GM12878 (cell line): ENCODE results near the gene ZBTB21. TPM values are rescaled to one million over a fixed set of nuclear protein-coding genes. Genes with fewer than 3 reads are reported as not detected.

Experiments used
- ATAC-seq: fragments of 200-7000 bp; cut with Tn5 transposase; 3 replicates; pipeline ENCODE4 v1.9.1; 2020; ENCODE audit warnings: mild to moderate bottlenecking, moderate library complexity
- BruUV-seq: library from RNA; stranded (reverse); fragments of 400-500 nt; replicated peaks from 2 replicates; lab custom pipeline; 2021; lab: Mats Ljungman, UMichigan
- CTCF ChIA-PET: fragments of 300-600 bp; sonication (Branson Sonifier 250); formaldehyde crosslinking; extraction: SDS; loops from one replicate; lab custom pipeline; 2021; ENCODE audit warnings: inconsistent platforms; lab: Yijun Ruan, JAX
- POLR2A ChIA-PET: fragments of 350-600 bp; formaldehyde crosslinking; extraction: SDS; loops from one replicate; lab custom pipeline; 2021; ENCODE audit warnings: inconsistent platforms; lab: Charles Lee
- RAD21 ChIA-PET: fragments of 300-600 bp; sonication (Branson Sonifier 250); formaldehyde crosslinking; loops from one replicate; lab custom pipeline; 2023; ENCODE audit warnings: antibody characterized with exemption; ENCODE audit not compliant: unreplicated experiment; lab: Charles Lee
- SMC1A ChIA-PET: fragments of 300-600 bp; sonication (Branson Sonifier 250); formaldehyde crosslinking; loops from one replicate; lab custom pipeline; 2023; ENCODE audit not compliant: unreplicated experiment, uncharacterized antibody; lab: Charles Lee
- DNase-seq: peaks from one replicate; pipeline ENCODE4 v3.0.0-alpha.2; 2011; ENCODE audit warnings: low read depth, low spot score
- FAIRE-seq: peaks from 3 replicates; lab custom pipeline; 2011; peaks lifted over from hg19 to GRCh38; lab: Jason Lieb, UNC
- H2AFZ ChIP-seq: 2 replicates; pipeline ENCODE4 v1.6.0; 2011; ENCODE audit warnings: low read depth, low read length, control low read depth; ENCODE audit not compliant: control insufficient read depth
- H3K27ac ChIP-seq: 2 replicates; pipeline ENCODE4 v1.5.1; 2011; ENCODE audit warnings: control low read depth; ENCODE audit not compliant: control insufficient read depth, insufficient read depth
- H3K27me3 ChIP-seq, 2 experiments: replicated peaks in 1 of 2; 2 replicates each; pipeline versions ENCODE4 v1.6.0 to v1.6.1; 2011; ENCODE audit warnings: low read length in 1 of 2; ENCODE audit not compliant: control insufficient read depth in 2 of 2, insufficient read depth in 2 of 2
- H3K36me3 ChIP-seq, 2 experiments: 2 replicates each; pipeline ENCODE4 v1.5.1; 2011; ENCODE audit warnings: low read length in 1 of 2; ENCODE audit not compliant: control insufficient read depth in 2 of 2, insufficient read depth in 2 of 2
- H3K4me1 ChIP-seq: 2 replicates; pipeline ENCODE4 v1.6.1; 2011; ENCODE audit warnings: mild to moderate bottlenecking, low read length, moderate library complexity, mixed read lengths; ENCODE audit not compliant: control insufficient read depth, insufficient read depth
- H3K4me2 ChIP-seq: 2 replicates; pipeline ENCODE4 v1.6.0; 2011; ENCODE audit warnings: control low read depth; ENCODE audit not compliant: control insufficient read depth, insufficient read depth
- H3K4me3 ChIP-seq: fragments of 200-600 bp; sonication (generic); 2 replicates; pipeline ENCODE4 v1.5.1; 2016
- H3K79me2 ChIP-seq: 2 replicates; pipeline ENCODE4 v1.6.0; 2011; ENCODE audit warnings: low read length; ENCODE audit not compliant: control insufficient read depth, insufficient read depth
- H3K9ac ChIP-seq: 2 replicates; pipeline ENCODE4 v1.8.0; 2011; ENCODE audit warnings: low read length, control low read depth, mixed read lengths; ENCODE audit not compliant: control insufficient read depth, insufficient read depth
- H3K9me3 ChIP-seq: replicated peaks from 3 replicates; pipeline ENCODE4 v1.5.1; 2011; ENCODE audit warnings: mild to moderate bottlenecking, low read length; ENCODE audit not compliant: control insufficient read depth, insufficient read depth
- H4K20me1 ChIP-seq: 2 replicates; pipeline ENCODE4 v1.6.0; 2011; ENCODE audit not compliant: control insufficient read depth, insufficient read depth
- NR2C2 ChIP-seq: IDR thresholded peaks from 2 replicates; pipeline ENCODE4 v1.6.1; 2011; ENCODE audit warnings: borderline replicate concordance, low read depth; ENCODE audit not compliant: control insufficient read depth, insufficient read length
- RUNX3 ChIP-seq: IDR thresholded peaks from 2 replicates; pipeline ENCODE4 v1.6.1; 2012; ENCODE audit warnings: low read length, inconsistent platforms
- TARDBP ChIP-seq: IDR thresholded peaks from 2 replicates; pipeline ENCODE4 v1.6.1; 2016; ENCODE audit warnings: borderline replicate concordance
- ZBTB4 ChIP-seq: fragments of 450-650 bp; formaldehyde crosslinking; IDR thresholded peaks from 2 replicates; pipeline ENCODE4 v1.4.0; 2022; ENCODE audit warnings: mild to moderate bottlenecking, moderate library complexity
- WGBS: methylation state at CpG from one replicate; pipeline ENCODE4 v1.1.6; 2016; ENCODE audit warnings: low lambda C conversion rate; ENCODE audit not compliant: insufficient replicate concordance, insufficient coverage; ENCODE audit errors: missing lambda C conversion rate; 5-methylcytosine and 5-hydroxymethylcytosine counted together
- in situ Hi-C: fragments of 300-500 bp; cut with MboI; formaldehyde crosslinking; loops from 9 replicates; pipeline ENCODE4 v1.14.3; 2018; ENCODE audit warnings: mixed read lengths
- intact Hi-C: fragments of 100-400 bp; cut with micrococcal nuclease; formaldehyde crosslinking; loops from one replicate; pipeline ENCODE4 v1.14.2; 2022; ENCODE audit not compliant: unreplicated experiment
- polyA plus RNA-seq, 11 experiments: library from polyadenylated mRNA; depleted of rRNA in 4 of 11; unstranded in 6 of 11; stranded (reverse) in 5 of 11; fragments of >200 nt; fragmentation: Nextera tagmentation in 4 of 11; fragmentation: Illumina TruSeq in 1 of 11; extraction: Ambion mirVana in 4 of 11; extraction: Trizol in 1 of 11; gene quantifications; 1 replicate in 1 of 11; 2 replicates in 10 of 11; pipeline versions ENCODE4 v1.2.1 to v1.2.3, GENCODE V29; 2011 to 2016; ENCODE audit warnings: inconsistent platforms in 2 of 11, missing spikeins in 2 of 11, low read depth in 1 of 11
- total RNA-seq, 4 experiments: library from RNA; depleted of rRNA in 3 of 4; stranded (reverse); fragments of >200 nt in 3 of 4; fragmentation: Illumina TruSeq in 1 of 4; extraction: Trizol in 1 of 4; gene quantifications; 2 replicates each; pipeline versions ENCODE4 v1.2.1 to v1.2.3, GENCODE V29; 2013 to 2021
- TF ChIP-seq, protein P1 (sequence below): IDR thresholded peaks from 2 replicates; pipeline ENCODE4 v1.6.1; 2011; ENCODE audit warnings: low read depth, low read length, improper control_type of control experiment, borderline replicate concordance
- TF ChIP-seq, protein P2 (sequence below): fragments of 450-650 bp; IDR thresholded peaks from 2 replicates; pipeline ENCODE4 v1.6.1; 2014; ENCODE audit warnings: mild to moderate bottlenecking
- TF ChIP-seq, protein P3 (sequence below): IDR thresholded peaks from 2 replicates; pipeline ENCODE4 v1.6.1; 2011; ENCODE audit warnings: borderline replicate concordance, low read depth, mild to moderate bottlenecking, moderate library complexity, low read length; ENCODE audit not compliant: insufficient read depth, poor library complexity, severe bottlenecking

ZBTB21 gene
- total and polyA plus RNA-seq, 10 of the 15 experiments (the other 5 are each of a cell fraction or from before 2014, with no cell fraction given): 1.8 to 21.6 (median 10.6) TPM

GRCh38 chr21:42019706-42020105 lies 9.5 kb upstream of the ZBTB21 start:
- CTCF ChIA-PET: interaction anchor here (1.0 kb wide), 1 partner anchor 98 kb away, joined by 3 read pairs; no protein-coding TSS in a partner anchor

More at GRCh38 chr21:42019706-42020105, 9.5 kb upstream of the ZBTB21 start:
- Histone ChIP-seq H3K9me3 (no peaks in the 10 kb centered on the region; the same call in 2 of the 3 replicates), H4K20me1 (no peaks in the 10 kb centered on the region), H3K27me3 (no peaks in the 10 kb centered on the region; a peak in 1 of 4 replicates), H3K79me2 (no peaks in the 10 kb centered on the region), H3K4me1 (no peaks in the 10 kb centered on the region), H3K4me3 (no peak overlapping the region), H3K36me3 (no peaks in the 10 kb centered on the region), H3K4me2 (no peak overlapping the region), H2AFZ (no peak overlapping the region)
- ATAC-seq (no peak), DNase-seq (no peak), FAIRE-seq (no peak)
- SMC1A ChIA-PET: no interaction called here
- POLR2A ChIA-PET: no interaction called here
- BruUV-seq: no TSS peak
- intact Hi-C loops (no loop called here), in situ Hi-C loops (no loop called here)
- WGBS: 72% methylated on average over 6 of the region's 6 CpGs
- RAD21 ChIA-PET: no interaction called here
- TF ChIP-seq, protein P1, sequence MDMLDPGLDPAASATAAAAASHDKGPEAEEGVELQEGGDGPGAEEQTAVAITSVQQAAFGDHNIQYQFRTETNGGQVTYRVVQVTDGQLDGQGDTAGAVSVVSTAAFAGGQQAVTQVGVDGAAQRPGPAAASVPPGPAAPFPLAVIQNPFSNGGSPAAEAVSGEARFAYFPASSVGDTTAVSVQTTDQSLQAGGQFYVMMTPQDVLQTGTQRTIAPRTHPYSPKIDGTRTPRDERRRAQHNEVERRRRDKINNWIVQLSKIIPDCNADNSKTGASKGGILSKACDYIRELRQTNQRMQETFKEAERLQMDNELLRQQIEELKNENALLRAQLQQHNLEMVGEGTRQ: no peak
- TF ChIP-seq RUNX3 (no peak), NR2C2 (no peak), ZBTB4 (CRISPR knock-in tag) (no peak), TARDBP (no peak)
- TF ChIP-seq, protein P2, sequence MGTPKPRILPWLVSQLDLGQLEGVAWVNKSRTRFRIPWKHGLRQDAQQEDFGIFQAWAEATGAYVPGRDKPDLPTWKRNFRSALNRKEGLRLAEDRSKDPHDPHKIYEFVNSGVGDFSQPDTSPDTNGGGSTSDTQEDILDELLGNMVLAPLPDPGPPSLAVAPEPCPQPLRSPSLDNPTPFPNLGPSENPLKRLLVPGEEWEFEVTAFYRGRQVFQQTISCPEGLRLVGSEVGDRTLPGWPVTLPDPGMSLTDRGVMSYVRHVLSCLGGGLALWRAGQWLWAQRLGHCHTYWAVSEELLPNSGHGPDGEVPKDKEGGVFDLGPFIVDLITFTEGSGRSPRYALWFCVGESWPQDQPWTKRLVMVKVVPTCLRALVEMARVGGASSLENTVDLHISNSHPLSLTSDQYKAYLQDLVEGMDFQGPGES: no peak
- TF ChIP-seq, protein P3, sequence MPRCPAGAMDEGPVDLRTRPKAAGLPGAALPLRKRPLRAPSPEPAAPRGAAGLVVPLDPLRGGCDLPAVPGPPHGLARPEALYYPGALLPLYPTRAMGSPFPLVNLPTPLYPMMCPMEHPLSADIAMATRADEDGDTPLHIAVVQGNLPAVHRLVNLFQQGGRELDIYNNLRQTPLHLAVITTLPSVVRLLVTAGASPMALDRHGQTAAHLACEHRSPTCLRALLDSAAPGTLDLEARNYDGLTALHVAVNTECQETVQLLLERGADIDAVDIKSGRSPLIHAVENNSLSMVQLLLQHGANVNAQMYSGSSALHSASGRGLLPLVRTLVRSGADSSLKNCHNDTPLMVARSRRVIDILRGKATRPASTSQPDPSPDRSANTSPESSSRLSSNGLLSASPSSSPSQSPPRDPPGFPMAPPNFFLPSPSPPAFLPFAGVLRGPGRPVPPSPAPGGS: no peak
- TF ChIP-seq, all 136 proteins: peak for 0
- Histone ChIP-seq H3K27ac (no peak overlapping the region), H3K9ac (no peak overlapping the region)
